Measurements from ENCODE around the gene MSANTD1. TPM values are rescaled to one million over a fixed set of nuclear protein-coding genes. Genes with fewer than 3 reads are reported as not detected.

The MSANTD1 gene
- polyA plus RNA-seq, 1 donor from 2014 or later, result 12.7 TPM

DNA sequence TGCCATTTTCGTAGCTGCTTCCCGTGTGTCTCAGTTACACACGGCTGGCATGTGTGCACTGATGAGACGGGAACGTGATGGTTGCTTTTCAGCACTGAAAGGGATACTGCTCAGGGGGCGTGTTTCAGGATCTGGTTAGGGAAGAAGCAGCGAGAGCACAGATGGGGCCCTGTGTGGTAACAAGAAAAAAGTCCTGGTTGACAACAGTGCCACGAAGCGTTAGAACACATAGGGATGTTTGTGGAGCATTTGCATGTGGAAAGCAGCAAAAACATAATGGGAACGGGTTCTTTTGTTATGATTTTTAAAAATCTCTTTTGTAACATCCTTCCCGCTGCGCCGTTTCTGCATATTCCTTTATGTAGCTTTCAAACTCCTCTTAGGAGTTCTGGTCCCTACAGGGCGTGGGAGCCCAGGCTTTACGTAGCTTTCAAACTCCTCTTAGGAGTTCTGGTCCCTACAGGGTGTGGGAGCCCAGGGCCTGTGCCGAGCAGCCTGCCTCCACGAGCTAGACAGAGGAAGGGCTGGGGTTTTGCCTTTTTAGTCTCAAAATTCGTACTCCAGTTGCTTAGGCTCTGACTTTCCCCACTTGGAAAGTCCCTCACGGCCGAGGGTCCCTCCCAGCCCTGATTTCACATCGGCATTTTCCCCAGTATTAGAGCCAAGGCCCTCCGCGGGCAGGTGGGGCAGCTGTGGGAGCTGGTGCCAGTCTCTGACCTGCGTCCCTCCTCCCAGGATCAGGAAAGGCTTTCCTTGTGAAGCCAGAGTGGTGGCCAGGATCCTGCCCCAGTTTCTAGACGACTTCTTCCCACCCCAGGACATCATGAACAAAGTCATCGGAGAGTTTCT lies 11.0 kb upstream of the MSANTD1 start:
- no peaks in the 10 kb centered on the region for H3K9me2 ChIP-seq (ENCODE audit: insufficient read depth, low read length)
- no peaks in the 10 kb centered on the region for H3K9me3 ChIP-seq (ENCODE audit: low read length)
- H3K4me2 ChIP-seq (ENCODE audit: low read length), result no peak overlapping the region
- no peaks in the 10 kb centered on the region for H3K27me3 ChIP-seq (ENCODE audit: insufficient read depth, low read depth, low read length)
- H3K4me3 ChIP-seq (ENCODE audit: low read length), result no peak overlapping the region
- H3F3A ChIP-seq (ENCODE audit: insufficient read depth, low read length, poor library complexity, severe bottlenecking), result no peaks in the 10 kb centered on the region
- H3K9ac ChIP-seq (ENCODE audit: low read length), result no peak overlapping the region
- no peaks in the 10 kb centered on the region for H3K79me2 ChIP-seq (replicated peaks; ENCODE audit: insufficient read depth, low read length)
- TF ChIP-seq EZH2 (IDR thresholded peaks at IDR 0.05; ENCODE audit: borderline replicate concordance, insufficient read depth, low read length, poor library complexity, severe bottlenecking) (no peak), EP300 (conservative IDR thresholded peaks at IDR 0.05; ENCODE audit: poor library complexity, severe bottlenecking) (no peak), POLR2AphosphoS5 (IDR thresholded peaks at IDR 0.05) (no peak), MXI1 (conservative IDR thresholded peaks at IDR 0.05; ENCODE audit: poor library complexity, severe bottlenecking) (no peak), RAD21 (conservative IDR thresholded peaks at IDR 0.05) (no peak), TAF1 (IDR thresholded peaks at IDR 0.05; ENCODE audit: low read depth) (no peak), SMC3 (conservative IDR thresholded peaks at IDR 0.05; ENCODE audit: poor library complexity) (no peak)
- TF ChIP-seq, protein P1, sequence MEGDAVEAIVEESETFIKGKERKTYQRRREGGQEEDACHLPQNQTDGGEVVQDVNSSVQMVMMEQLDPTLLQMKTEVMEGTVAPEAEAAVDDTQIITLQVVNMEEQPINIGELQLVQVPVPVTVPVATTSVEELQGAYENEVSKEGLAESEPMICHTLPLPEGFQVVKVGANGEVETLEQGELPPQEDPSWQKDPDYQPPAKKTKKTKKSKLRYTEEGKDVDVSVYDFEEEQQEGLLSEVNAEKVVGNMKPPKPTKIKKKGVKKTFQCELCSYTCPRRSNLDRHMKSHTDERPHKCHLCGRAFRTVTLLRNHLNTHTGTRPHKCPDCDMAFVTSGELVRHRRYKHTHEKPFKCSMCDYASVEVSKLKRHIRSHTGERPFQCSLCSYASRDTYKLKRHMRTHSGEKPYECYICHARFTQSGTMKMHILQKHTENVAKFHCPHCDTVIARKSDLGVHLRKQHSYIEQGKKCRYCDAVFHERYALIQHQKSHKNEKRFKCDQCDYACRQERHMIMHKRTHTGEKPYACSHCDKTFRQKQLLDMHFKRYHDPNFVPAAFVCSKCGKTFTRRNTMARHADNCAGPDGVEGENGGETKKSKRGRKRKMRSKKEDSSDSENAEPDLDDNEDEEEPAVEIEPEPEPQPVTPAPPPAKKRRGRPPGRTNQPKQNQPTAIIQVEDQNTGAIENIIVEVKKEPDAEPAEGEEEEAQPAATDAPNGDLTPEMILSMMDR (IDR thresholded peaks at IDR 0.05; ENCODE audit: poor library complexity, severe bottlenecking), result no peak
- TF ChIP-seq, protein P2, sequence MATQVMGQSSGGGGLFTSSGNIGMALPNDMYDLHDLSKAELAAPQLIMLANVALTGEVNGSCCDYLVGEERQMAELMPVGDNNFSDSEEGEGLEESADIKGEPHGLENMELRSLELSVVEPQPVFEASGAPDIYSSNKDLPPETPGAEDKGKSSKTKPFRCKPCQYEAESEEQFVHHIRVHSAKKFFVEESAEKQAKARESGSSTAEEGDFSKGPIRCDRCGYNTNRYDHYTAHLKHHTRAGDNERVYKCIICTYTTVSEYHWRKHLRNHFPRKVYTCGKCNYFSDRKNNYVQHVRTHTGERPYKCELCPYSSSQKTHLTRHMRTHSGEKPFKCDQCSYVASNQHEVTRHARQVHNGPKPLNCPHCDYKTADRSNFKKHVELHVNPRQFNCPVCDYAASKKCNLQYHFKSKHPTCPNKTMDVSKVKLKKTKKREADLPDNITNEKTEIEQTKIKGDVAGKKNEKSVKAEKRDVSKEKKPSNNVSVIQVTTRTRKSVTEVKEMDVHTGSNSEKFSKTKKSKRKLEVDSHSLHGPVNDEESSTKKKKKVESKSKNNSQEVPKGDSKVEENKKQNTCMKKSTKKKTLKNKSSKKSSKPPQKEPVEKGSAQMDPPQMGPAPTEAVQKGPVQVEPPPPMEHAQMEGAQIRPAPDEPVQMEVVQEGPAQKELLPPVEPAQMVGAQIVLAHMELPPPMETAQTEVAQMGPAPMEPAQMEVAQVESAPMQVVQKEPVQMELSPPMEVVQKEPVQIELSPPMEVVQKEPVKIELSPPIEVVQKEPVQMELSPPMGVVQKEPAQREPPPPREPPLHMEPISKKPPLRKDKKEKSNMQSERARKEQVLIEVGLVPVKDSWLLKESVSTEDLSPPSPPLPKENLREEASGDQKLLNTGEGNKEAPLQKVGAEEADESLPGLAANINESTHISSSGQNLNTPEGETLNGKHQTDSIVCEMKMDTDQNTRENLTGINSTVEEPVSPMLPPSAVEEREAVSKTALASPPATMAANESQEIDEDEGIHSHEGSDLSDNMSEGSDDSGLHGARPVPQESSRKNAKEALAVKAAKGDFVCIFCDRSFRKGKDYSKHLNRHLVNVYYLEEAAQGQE (IDR thresholded peaks at IDR 0.05; ENCODE audit: borderline replicate concordance), result no peak
- no peak overlapping the region for H2AFZ ChIP-seq (ENCODE audit: low read depth, low read length)
- no peaks in the 10 kb centered on the region for H3K36me3 ChIP-seq (ENCODE audit: insufficient read depth, low read length)
- H4K20me1 ChIP-seq (ENCODE audit: insufficient read depth), result no peaks in the 10 kb centered on the region
- no peak overlapping the region for H3K27ac ChIP-seq (ENCODE audit: low read length)

DNA sequence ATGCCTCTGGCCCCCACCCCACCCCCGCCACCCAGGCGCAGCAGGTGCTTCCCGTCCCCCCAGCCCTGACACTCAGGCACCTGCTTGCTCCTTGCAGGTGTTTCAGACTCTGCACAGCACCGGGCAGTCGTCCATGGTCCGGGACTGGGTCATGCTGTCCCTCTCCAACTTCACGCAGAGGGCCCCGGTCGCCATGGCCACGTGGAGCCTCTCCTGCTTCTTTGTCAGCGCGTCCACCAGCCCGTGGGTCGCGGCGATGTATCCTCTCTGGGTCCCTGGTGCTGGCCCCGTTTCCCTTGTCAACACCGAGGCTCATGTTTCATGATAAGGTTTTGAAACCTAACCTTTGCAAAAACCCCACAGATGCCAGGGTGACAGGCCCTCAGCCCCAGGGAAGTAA lies 10.2 kb upstream of the MSANTD1 start:
- Histone ChIP-seq H3K9ac (ENCODE audit: low read length) (no peak overlapping the region), H3K9me2 (ENCODE audit: insufficient read depth, low read length) (no peaks in the 10 kb centered on the region), H3K9me3 (ENCODE audit: low read length) (no peaks in the 10 kb centered on the region), H3K4me2 (ENCODE audit: low read length) (no peak overlapping the region), H3K36me3 (ENCODE audit: insufficient read depth, low read length) (no peaks in the 10 kb centered on the region), H3F3A (ENCODE audit: insufficient read depth, low read length, poor library complexity, severe bottlenecking) (no peaks in the 10 kb centered on the region), H3K27me3 (ENCODE audit: insufficient read depth, low read depth, low read length) (no peaks in the 10 kb centered on the region), H4K20me1 (ENCODE audit: insufficient read depth) (no peaks in the 10 kb centered on the region), H3K4me3 (ENCODE audit: low read length) (no peak overlapping the region), H3K27ac (ENCODE audit: low read length) (no peak overlapping the region), H3K79me2 (replicated peaks; ENCODE audit: insufficient read depth, low read length) (no peaks in the 10 kb centered on the region), H2AFZ (ENCODE audit: low read depth, low read length) (no peak overlapping the region)
- TF ChIP-seq EP300 (conservative IDR thresholded peaks at IDR 0.05; ENCODE audit: poor library complexity, severe bottlenecking), result no peak
- TF ChIP-seq TAF1 (IDR thresholded peaks at IDR 0.05; ENCODE audit: low read depth), result no peak
- TF ChIP-seq, protein P2 (IDR thresholded peaks at IDR 0.05; ENCODE audit: borderline replicate concordance), result no peak
- TF ChIP-seq, protein P1 (IDR thresholded peaks at IDR 0.05; ENCODE audit: poor library complexity, severe bottlenecking), result no peak
- TF ChIP-seq POLR2AphosphoS5 (IDR thresholded peaks at IDR 0.05), result no peak
- TF ChIP-seq RAD21 (conservative IDR thresholded peaks at IDR 0.05), result no peak

Measured in neural cell (in vitro differentiated cells).